Naive thymus-derived CD8-positive, alpha-beta T cell (primary cell): ENCODE results near the gene DENND4B. TPM values are rescaled to one million over a fixed set of nuclear protein-coding genes. Genes with fewer than 3 reads are reported as not detected.

Experiments used
- ATAC-seq, 2 donors: fragments of 150-1000 bp; cut with Tn5 transposase in 1 of 2; sonication (Bioruptor Pico), chemical (Tn5 transposase) in 1 of 2; 1 replicate in 1 of 2; 2 replicates in 1 of 2; pipeline ENCODE4 v1.10.0; 2021; ENCODE audit warnings: mild to moderate bottlenecking in 2 of 2, moderate library complexity in 2 of 2
- POLR2A ChIA-PET: fragments of 350-600 bp; sonication (Branson Sonifier 250); formaldehyde crosslinking; loops from one replicate; lab custom pipeline; 2021; ENCODE audit warnings: antibody characterized with exemption; lab: Charles Lee
- DNase-seq, 10 donors: peaks; one replicate each; pipeline versions ENCODE4 v3.0.0 to v3.0.0-alpha.2; 2020 to 2022
- H3K27ac Mint-ChIP-seq, 10 donors: one replicate each; pipeline ENCODE4 v1.8.0; 2020 to 2022; ENCODE audit warnings: mild to moderate bottlenecking in 10 of 10, mixed read lengths in 10 of 10, moderate library complexity in 4 of 10, inconsistent platforms in 1 of 10
- H3K27me3 Mint-ChIP-seq, 5 donors: one replicate each; pipeline ENCODE4 v1.8.0; 2021 to 2022; ENCODE audit warnings: mixed read lengths in 5 of 5
- H3K36me3 Mint-ChIP-seq, 3 donors: one replicate each; pipeline ENCODE4 v1.8.0; 2020 to 2022; ENCODE audit warnings: mixed read lengths in 3 of 3, mild to moderate bottlenecking in 2 of 3, inconsistent platforms in 1 of 3
- H3K4me1 Mint-ChIP-seq, 4 donors: one replicate each; pipeline ENCODE4 v1.8.0; 2021 to 2022; ENCODE audit warnings: mixed read lengths in 4 of 4
- H3K4me3 Mint-ChIP-seq, 10 donors: one replicate each; pipeline ENCODE4 v1.8.0; 2020 to 2022; ENCODE audit warnings: mild to moderate bottlenecking in 10 of 10, mixed read lengths in 10 of 10, moderate library complexity in 6 of 10, inconsistent platforms in 1 of 10
- H3K9me3 Mint-ChIP-seq, 9 donors: one replicate each; pipeline ENCODE4 v1.8.0; 2020 to 2022; ENCODE audit warnings: mixed read lengths in 9 of 9, mild to moderate bottlenecking in 3 of 9, inconsistent platforms in 1 of 9, moderate library complexity in 1 of 9
- polyA plus RNA-seq, 3 donors: library from polyadenylated mRNA; unstranded; fragments of 300-500 nt; fragmentation: Illumina TruSeq; gene quantifications; one replicate each; pipeline ENCODE4 v1.2.3, GENCODE V29; 2021
- total RNA-seq, 8 experiments: library from RNA in 2 of 8; stranded (reverse) in 2 of 8; gene quantifications; one replicate each; pipeline ENCODE4 v1.2.3 and lab custom pipeline; 2021 to 2026

The DENND4B gene
- total and polyA plus RNA-seq, 5 experiments from 2014 or later = 12.0 to 194 (median 21.2) TPM

DNA sequence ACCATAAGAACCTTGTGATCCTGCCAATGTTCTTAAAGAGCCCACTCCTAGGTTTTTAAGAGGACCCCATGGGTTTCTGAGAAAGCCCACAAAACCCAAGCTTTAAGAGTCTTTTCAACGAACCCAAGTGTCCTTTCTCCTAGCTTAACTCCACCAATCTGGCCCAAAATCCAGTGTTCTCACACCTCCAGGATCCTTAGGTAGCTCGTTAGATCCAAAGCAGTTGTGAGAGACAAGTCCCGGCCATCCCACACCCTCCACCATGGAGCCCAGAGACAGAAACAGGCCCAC lies 1.7 kb downstream of the DENND4B start:
- POLR2A ChIA-PET = interaction anchor here (0.6 to 14.0 kb wide), 20 partner anchors 8 to 399 kb away, joined by 3 to 315 read pairs (median 6); partner anchors contain the start of genes CHTOP, CREB3L4, CRTC2 and GATAD2B
- Mint-ChIP-seq H3K4me3 (peak overlapping the region; percentile 91 to 98 (median 94)), H3K4me1 (peaks cover 32 to 60% (median 51%) of the 10 kb centered on the region in 4 donors), H3K27me3 (no peaks in the 10 kb centered on the region), H3K36me3 (peaks cover 0 to 60% (median 7%) of the 10 kb centered on the region in 3 donors), H3K9me3 (no peaks in the 10 kb centered on the region), H3K27ac (peak overlapping the region; percentile 92 to 98 (median 95))
- ATAC-seq (no peak), DNase-seq (no peak)

DNA sequence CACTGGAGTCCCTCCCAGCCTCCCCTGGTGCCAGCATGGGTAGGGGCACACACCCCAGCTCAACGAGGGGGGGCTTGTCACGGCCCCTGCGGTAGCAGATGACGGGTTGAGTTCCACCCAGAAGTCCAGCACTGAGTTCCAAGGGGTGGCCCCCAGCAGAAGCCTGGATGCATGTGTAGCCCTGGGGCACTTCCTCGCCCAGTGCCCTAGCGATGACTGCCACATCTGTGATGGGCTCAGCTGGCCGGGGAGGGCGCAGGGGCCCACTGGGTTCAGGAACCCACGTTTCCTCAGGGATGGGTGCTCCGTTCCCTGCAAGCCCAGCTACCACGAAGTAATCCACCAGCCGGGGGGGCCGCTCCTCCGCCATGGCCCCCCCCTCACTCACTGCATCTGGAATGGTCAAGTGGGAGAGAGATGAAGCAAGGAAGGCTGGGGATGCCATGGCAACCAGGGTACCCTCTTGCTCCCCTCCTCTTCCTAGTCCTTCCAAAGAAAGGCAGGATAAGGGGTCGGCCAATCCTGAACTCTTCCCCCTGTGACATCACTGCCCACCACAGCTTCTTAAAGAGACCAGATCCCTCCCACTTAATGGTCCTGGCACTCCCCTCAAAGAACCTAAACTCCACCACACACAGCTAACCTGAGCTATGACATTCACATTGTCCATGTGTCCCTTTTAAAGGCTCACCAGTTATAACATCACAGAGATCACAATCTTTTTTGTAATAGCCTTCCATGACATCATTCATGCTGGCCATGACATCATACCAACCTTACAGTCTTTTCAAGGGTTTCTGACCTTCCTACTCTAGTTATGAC lies 2.3 kb downstream of the DENND4B start:
- Mint-ChIP-seq H3K36me3 (peaks cover 0 to 62% (median 7%) of the 10 kb centered on the region in 3 donors), H3K4me1 (peaks cover 34 to 65% (median 51%) of the 10 kb centered on the region in 4 donors), H3K4me3 (peak overlapping the region; percentile 91 to 98 (median 94)), H3K9me3 (no peaks in the 10 kb centered on the region), H3K27ac (peak overlapping the region; percentile 92 to 98 (median 95)), H3K27me3 (no peaks in the 10 kb centered on the region)
- POLR2A ChIA-PET = interaction anchor here (0.5 to 14.0 kb wide), 20 partner anchors 10 to 669 kb away, joined by 3 to 315 read pairs (median 6); partner anchors contain the start of genes CHTOP, CREB3L4, CRTC2 and GATAD2B
- DNase-seq (peak in 1 of 10 donors; percentile 23), ATAC-seq (no peak)

DNA sequence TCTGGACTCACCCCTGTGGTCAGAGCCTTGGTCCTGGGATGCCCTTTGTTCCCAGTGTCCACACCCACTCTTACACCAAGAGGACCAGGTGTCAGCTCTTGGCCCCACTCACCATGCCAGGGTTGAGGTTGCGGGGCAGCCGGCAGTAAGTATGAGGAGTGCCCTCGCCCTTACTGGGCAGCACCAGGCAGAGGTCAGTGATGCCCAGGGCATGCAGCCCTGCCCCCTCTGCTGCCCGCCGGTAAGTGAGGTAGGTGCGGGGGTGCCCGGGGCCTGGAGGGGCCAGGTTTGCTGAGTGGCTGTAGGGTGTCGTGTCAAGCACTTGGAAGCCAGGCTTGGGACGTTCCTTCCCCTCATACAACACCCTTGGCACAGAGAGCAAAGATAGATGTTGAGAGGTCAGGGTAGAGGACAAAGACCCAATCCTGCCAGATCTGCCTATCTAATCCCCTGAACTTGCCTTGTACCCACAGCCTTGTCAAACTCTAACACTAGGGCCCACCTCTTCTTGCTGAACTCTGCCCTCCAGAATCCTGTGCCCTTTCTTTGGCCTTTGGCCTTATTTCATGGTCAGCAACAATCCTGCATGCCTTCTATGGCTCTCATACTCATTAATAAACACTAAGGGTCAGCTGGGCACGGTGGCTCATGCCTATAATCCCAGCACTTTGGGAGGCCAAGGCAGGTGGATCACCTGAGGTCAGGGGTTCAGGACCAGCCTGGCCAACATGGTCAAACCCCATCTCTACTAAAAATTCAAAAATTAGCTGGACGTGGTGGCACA lies 3.6 kb downstream of the DENND4B start:
- peaks cover 0 to 62% (median 13%) of the 10 kb centered on the region in 3 donors for H3K36me3 Mint-ChIP-seq
- no peaks in the 10 kb centered on the region for H3K27me3 Mint-ChIP-seq
- peak overlapping the region in 8 of 10 donors; percentile 7 to 93 (median 46) for H3K4me3 Mint-ChIP-seq

DNA sequence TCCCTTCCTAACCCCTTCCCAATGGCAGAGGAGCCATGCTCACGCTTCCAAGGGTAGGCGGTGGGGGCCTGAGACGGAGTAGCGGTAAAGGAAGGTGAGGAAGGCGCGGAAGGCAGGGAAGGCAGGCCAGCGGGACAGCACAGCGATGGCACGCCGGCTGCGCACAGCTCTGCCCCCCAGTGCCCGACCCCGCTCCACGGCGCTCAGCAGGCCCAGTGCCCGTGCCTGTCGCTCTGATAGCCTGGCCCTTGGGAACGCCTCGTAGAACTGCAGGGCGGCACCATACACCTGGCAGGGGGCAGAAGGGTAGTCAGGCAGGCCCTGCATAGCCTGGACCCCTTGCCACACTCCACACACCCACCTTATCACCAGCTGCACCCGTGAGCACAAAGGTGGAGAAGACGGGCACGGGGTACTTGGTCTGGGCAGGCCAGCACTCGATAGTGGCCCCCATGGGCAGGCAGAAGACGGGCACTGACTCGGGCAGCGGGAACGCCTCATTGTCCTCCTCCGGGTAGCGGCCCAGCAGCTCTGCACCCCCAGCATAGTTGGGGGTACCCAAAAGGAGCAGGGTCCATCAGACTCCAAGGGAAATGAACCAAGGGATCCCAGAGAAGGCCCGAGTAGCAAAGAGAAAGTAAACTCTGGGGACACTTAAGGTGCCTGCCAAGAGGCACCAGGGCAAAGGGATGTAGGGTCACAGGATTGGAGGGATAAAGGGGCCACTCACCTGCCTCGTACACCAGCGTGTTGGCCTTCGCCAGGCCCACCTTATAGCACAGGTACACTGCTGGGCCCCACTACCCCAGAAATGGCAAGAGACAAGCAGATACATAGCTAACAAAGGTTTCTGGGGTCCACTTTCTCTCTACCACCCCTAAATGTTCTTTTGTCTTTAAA lies 4.4 kb downstream of the DENND4B start:
- Mint-ChIP-seq H3K27me3 (no peaks in the 10 kb centered on the region), H3K4me1 (peaks cover 33 to 55% (median 47%) of the 10 kb centered on the region in 4 donors)
- POLR2A ChIA-PET = interaction anchor here (6.9 to 14.0 kb wide), 2 partner anchors 18 to 20 kb away, joined by 211 to 315 read pairs; partner anchors contain the start of genes CREB3L4, CRTC2, GATAD2B and SLC39A1

More for the DNA sequence above, 3.6 kb downstream of the DENND4B start:
- H3K4me1 Mint-ChIP-seq = peaks cover 34 to 57% (median 49%) of the 10 kb centered on the region in 4 donors
- H3K9me3 Mint-ChIP-seq = no peaks in the 10 kb centered on the region
- DNase-seq (no peak), ATAC-seq (no peak)
- POLR2A ChIA-PET = interaction anchor here (3.9 to 14.0 kb wide), 6 partner anchors 11 to 48 kb away, joined by 24 to 315 read pairs (median 58); partner anchors contain the start of genes CREB3L4, CRTC2, GATAD2B and JTB
- H3K27ac Mint-ChIP-seq = peak overlapping the region; percentile 25 to 92 (median 71)

DNA sequence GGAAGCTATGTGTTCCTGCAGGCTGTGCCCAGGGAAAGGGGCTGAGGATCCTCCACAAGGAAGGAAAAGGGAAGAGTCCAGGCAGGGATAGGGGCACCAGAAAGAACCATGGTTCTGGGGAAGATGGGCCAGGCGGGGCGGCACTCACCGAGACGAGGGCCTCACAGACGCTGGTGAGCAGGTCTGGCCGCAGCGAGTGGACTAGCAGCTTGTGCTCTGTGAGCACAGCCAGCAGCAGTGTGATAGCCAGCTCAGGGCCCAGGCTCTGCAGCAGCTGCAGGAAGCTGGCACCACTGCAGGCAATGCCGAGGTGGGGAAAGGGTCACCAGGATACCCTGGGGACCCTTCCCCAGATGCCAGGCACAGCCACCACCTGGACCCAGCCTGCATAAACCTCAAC lies 5.8 kb downstream of the DENND4B start:
- ATAC-seq (no peak), DNase-seq (no peak)
- H3K4me1 Mint-ChIP-seq = peaks cover 34 to 55% (median 44%) of the 10 kb centered on the region in 4 donors
- H3K9me3 Mint-ChIP-seq = no peaks in the 10 kb centered on the region
- H3K27me3 Mint-ChIP-seq = no peaks in the 10 kb centered on the region
- H3K4me3 Mint-ChIP-seq = peak overlapping the region in 1 of 10 donors; percentile 19
- POLR2A ChIA-PET = interaction anchor here (0.6 to 14.0 kb wide), 7 partner anchors 12 to 59 kb away, joined by 3 to 315 read pairs (median 3); partner anchors contain the start of genes CREB3L4, CRTC2, RPS27 and SLC39A1
- peaks cover 0 to 73% (median 22%) of the 10 kb centered on the region in 3 donors for H3K36me3 Mint-ChIP-seq
- H3K27ac Mint-ChIP-seq = peak overlapping the region in 2 of 10 donors; percentile 32 to 47

More for the DNA sequence above, 4.4 kb downstream of the DENND4B start:
- Mint-ChIP-seq H3K27ac (peak overlapping the region in 3 of 10 donors; percentile 37 to 48 (median 47)), H3K9me3 (no peaks in the 10 kb centered on the region), H3K36me3 (peaks cover 0 to 63% (median 15%) of the 10 kb centered on the region in 3 donors), H3K4me3 (peak overlapping the region in 1 of 10 donors; percentile 45)
- DNase-seq (no peak), ATAC-seq (no peak)

DNA sequence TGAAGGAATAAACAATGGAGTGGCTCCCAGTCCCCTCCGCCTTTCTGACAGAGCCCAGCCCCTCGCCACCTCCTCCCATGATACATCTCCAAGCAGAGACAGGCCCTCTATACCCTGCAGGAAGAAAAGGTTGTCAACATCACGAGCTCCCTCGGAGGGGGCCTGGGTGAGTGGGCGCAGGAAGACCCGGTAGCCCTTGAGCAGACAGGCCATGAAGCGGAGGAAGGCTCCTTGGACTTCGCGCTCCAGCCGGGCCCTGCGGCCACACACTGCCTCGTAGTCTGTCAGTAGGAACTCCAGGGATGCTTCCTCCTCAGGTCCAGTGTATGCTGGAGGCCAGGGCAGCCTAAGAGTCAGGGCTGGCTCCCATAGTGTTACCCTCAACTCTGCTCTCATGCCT lies 7.0 kb downstream of the DENND4B start:
- DNase-seq (no peak), ATAC-seq (no peak)
- H3K36me3 Mint-ChIP-seq = peaks cover 0 to 85% (median 26%) of the 10 kb centered on the region in 3 donors
- no peaks in the 10 kb centered on the region for H3K9me3 Mint-ChIP-seq
- POLR2A ChIA-PET = interaction anchor here (1.3 to 14.0 kb wide), 4 partner anchors 11 to 51 kb away, joined by 4 to 315 read pairs (median 8); partner anchors contain the start of genes CREB3L4, CRTC2, GATAD2B and RPS27
- peaks cover 26 to 46% (median 34%) of the 10 kb centered on the region in 4 donors for H3K4me1 Mint-ChIP-seq
- H3K27me3 Mint-ChIP-seq = no peaks in the 10 kb centered on the region
- H3K4me3 Mint-ChIP-seq = no peak overlapping the region
- peak overlapping the region in 3 of 10 donors; percentile 7 to 32 (median 19) for H3K27ac Mint-ChIP-seq

DNA sequence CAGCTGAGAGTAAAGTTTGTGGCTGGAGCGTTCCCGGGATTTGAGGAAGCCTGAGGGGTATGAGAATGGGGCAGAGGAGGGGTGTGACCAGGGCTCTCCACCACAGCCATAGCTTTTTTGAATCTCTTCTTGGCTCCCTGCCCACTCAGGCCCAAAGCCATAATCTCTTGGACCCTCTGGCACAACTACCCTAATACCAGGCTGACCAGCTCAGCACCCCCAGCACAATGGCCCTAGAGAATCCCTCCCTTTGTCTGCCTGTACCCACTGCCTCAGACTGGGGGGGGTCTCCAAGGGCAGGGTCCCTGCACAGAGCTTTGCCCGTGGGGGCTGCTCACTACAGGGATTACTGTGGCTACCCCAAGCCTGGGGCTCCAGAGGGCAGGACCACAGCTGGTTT lies 7.5 kb downstream of the DENND4B start:
- no peaks in the 10 kb centered on the region for H3K27me3 Mint-ChIP-seq
- no peaks in the 10 kb centered on the region for H3K9me3 Mint-ChIP-seq
- DNase-seq = no peak
- no peak for ATAC-seq
- peak overlapping the region in 1 of 10 donors; percentile 54 for H3K4me3 Mint-ChIP-seq
- peak overlapping the region in 2 of 10 donors; percentile 4 to 79 for H3K27ac Mint-ChIP-seq
- H3K4me1 Mint-ChIP-seq = peaks cover 23 to 42% (median 30%) of the 10 kb centered on the region in 4 donors
- POLR2A ChIA-PET = interaction anchor here (1.3 to 14.0 kb wide), 3 partner anchors 10 to 23 kb away, joined by 4 to 315 read pairs (median 11); partner anchors contain the start of genes CREB3L4, CRTC2, GATAD2B and SLC39A1
- peaks cover 0 to 87% (median 27%) of the 10 kb centered on the region in 3 donors for H3K36me3 Mint-ChIP-seq

DNA sequence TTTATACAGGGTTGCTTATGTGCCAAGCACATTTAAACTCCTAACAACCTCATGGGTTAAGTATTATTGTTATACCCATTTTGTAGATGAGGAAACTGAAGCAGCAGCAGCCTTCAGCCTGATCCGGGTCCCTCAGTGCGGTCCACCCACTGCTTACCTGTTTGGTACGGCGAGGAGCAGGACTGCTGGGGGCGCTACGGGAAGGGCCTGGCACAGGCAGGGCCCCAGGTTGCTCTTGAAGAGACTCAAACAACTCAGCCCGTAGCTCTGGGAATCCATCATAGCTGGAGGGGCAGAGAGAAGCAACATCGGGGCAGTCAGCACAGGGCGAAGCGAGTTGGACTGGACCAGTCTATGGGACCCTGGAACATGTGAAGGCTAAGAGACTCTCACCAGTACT lies 9.2 kb downstream of the DENND4B start:
- H3K36me3 Mint-ChIP-seq = peaks cover 0 to 87% (median 25%) of the 10 kb centered on the region in 3 donors
- no peak overlapping the region for H3K4me3 Mint-ChIP-seq
- DNase-seq (no peak), ATAC-seq (no peak)
- peak overlapping the region in 1 of 10 donors; percentile 65 for H3K27ac Mint-ChIP-seq
- H3K27me3 Mint-ChIP-seq = no peaks in the 10 kb centered on the region
- no peaks in the 10 kb centered on the region for H3K9me3 Mint-ChIP-seq
- POLR2A ChIA-PET = interaction anchor here (1.4 to 14.0 kb wide), 3 partner anchors 8 to 25 kb away, joined by 5 to 315 read pairs (median 5); partner anchors contain the start of genes CREB3L4, CRTC2, GATAD2B and SLC39A1
- H3K4me1 Mint-ChIP-seq = peaks cover 10 to 26% (median 16%) of the 10 kb centered on the region in 4 donors

DNA sequence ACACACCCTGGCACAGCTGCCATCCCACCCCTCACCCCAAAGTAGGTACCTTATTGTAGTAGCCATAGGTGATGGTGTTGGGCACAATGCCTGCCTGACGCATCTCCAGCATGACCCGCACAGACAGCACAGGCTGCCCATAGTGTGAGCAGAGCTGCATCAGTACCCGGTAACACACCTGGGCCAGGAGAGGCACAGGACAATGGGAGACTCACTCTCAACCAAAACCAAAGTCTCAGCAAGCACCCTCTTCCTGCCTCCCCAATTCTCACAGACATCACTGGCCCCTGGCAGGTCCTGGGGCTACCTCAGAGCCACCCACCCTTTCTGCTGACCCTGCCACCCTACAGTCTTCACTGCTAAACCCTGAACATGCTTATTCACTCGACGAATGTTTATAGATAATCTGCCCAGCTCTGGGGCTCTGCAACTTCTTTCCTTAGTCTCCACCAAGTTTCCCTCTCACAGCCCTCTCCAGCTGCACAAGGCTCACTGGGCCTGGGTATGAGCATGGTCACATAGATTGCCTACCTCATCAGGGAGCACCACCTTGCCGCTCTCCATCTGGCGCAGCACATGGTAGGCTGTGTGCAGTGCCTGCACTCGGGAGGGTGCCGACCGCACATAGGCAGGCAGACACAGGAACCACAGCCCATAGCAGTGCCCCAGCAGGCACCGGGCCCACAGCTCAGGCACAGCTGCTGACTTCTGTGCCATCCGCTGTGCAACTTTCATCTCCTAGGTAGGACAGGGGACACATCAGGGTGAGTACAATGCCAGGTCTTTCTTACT lies 10.3 kb downstream of the DENND4B start:
- DNase-seq (no peak), ATAC-seq (no peak)
- Mint-ChIP-seq H3K27ac (peak overlapping the region in 6 of 10 donors; percentile 15 to 47 (median 34)), H3K9me3 (no peaks in the 10 kb centered on the region), H3K36me3 (peaks cover 0 to 90% (median 22%) of the 10 kb centered on the region in 3 donors), H3K27me3 (no peaks in the 10 kb centered on the region), H3K4me3 (no peak overlapping the region), H3K4me1 (peaks cover 7 to 22% (median 13%) of the 10 kb centered on the region in 4 donors)
- POLR2A ChIA-PET = interaction anchor here (1.4 kb wide), 1 partner anchor 9 kb away, joined by 5 read pairs; no protein-coding TSS in a partner anchor

DNA sequence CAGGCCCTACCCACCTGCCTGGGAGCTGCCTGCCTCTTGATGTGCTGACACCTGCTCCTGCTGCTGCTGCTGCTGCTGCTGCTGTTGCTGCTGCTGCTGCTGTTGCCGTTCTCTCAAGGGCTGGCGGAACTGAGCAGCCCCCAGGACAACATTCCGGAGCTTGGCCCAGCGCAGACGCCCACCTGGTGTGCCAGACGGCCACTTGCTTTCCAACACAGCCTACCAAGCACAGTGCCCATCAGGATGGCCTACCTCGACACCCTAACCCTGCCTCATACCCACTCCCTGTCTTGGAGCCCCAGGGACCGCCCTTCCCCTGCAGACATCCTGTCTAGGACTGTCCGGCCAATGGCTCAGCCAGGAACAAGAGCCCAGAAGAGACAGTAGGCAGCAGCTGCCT lies 11.8 kb downstream of the DENND4B start:
- POLR2A ChIA-PET = interaction anchor here (1.3 to 1.5 kb wide), 2 partner anchors 10 to 11 kb away, joined by 6 read pairs; partner anchors contain the start of gene GATAD2B
- no peak for DNase-seq
- ATAC-seq = no peak
- Mint-ChIP-seq H3K9me3 (no peaks in the 10 kb centered on the region), H3K27me3 (no peaks in the 10 kb centered on the region), H3K4me3 (no peak overlapping the region), H3K27ac (peak overlapping the region in 5 of 10 donors; percentile 34 to 65 (median 41)), H3K36me3 (peaks cover 0 to 89% (median 20%) of the 10 kb centered on the region in 3 donors), H3K4me1 (peaks cover 0 to 10% (median 4%) of the 10 kb centered on the region in 4 donors)
